D721Med (cell line): ENCODE results near the gene CARD16.
"Not testable (repeated sequence)": the region's sequence is repeated elsewhere in the genome, so short reads cannot be mapped to it uniquely, and the experiment has no call there.

ENCODE experiments used
- DNase-seq: peaks from one replicate; pipeline ENCODE4 v3.0.0; 2011; ENCODE audit warnings: low spot score; ENCODE audit not compliant: insufficient read length
- FAIRE-seq: peaks from 2 replicates; lab custom pipeline; 2011; peaks lifted over from hg19 to GRCh38; lab: Jason Lieb, UNC
- CTCF ChIP-seq: IDR thresholded peaks from 2 replicates; pipeline ENCODE4 v1.5.1; 2012; ENCODE audit warnings: mild to moderate bottlenecking, control low read depth; ENCODE audit not compliant: insufficient read depth; ENCODE audit errors: missing control alignments

CARD16 gene

GRCh38 chr11:105040703-105041102, 4.4 kb downstream of the CARD16 start:
- no peak for TF ChIP-seq CTCF
- FAIRE-seq (no peak), DNase-seq (no peak)

GRCh38 chr11:105034813-105035620, 10.1 kb downstream of the CARD16 start, which contains the start of gene CASP1:
CASP1 (minus strand) TSS chr11:105035144; CDS start chr11:105035113, 31 bp downstream.
- no peak for TF ChIP-seq CTCF
- DNase-seq: no peak
- no peak for FAIRE-seq

- FAIRE-seq, DNase-seq: not testable (repeated sequence)
Measured at GRCh38 chr11:105034388-105034787, 10.7 kb downstream of the CARD16 start.

- DNase-seq (no peak), FAIRE-seq (no peak)
- no peak for TF ChIP-seq CTCF
Measured at GRCh38 chr11:105033781-105034180, 11.4 kb downstream of the CARD16 start.

- TF ChIP-seq CTCF: no peak
- DNase-seq (no peak), FAIRE-seq (no peak)
Measured at GRCh38 chr11:105033343-105033742, 11.8 kb downstream of the CARD16 start.

- no peak for FAIRE-seq
- no peak for DNase-seq
- TF ChIP-seq CTCF: no peak
Measured at GRCh38 chr11:105032495-105032894, 12.6 kb downstream of the CARD16 start.

- FAIRE-seq: no peak
- no peak for TF ChIP-seq CTCF
- DNase-seq: no peak
Measured at GRCh38 chr11:105027678-105028077, 17.5 kb downstream of the CARD16 start.
